ENCODE data around the gene HCN1.

HCN1 gene

GRCh38 chr5:45279109-45279508 is 417.1 kb downstream of the HCN1 start:
- FAIRE-seq = no peak

- no peak for FAIRE-seq
Measured at GRCh38 chr5:45277860-45278259, 418.3 kb downstream of the HCN1 start.

- FAIRE-seq = no peak
Measured at GRCh38 chr5:45274241-45274640, 421.9 kb downstream of the HCN1 start.

GRCh38 chr5:45271626-45272025 is 424.6 kb downstream of the HCN1 start:
- FAIRE-seq = no peak

- FAIRE-seq = no peak
Measured at GRCh38 chr5:45264447-45264846, 431.7 kb downstream of the HCN1 start.

- no peak for FAIRE-seq
Measured at GRCh38 chr5:45262061-45262590, 434.1 kb downstream of the HCN1 start.

- FAIRE-seq = no peak
Measured at GRCh38 chr5:45261125-45261524, 435.1 kb downstream of the HCN1 start.

- no peak for FAIRE-seq
Measured at GRCh38 chr5:45260292-45260691, 435.9 kb downstream of the HCN1 start.

GRCh38 chr5:45252978-45253377 is 443.2 kb downstream of the HCN1 start:
- no peak for FAIRE-seq

- FAIRE-seq = peak; percentile 35
Measured at GRCh38 chr5:45252541-45252940, 443.6 kb downstream of the HCN1 start.

GRCh38 chr5:45225571-45226031 is 470.6 kb downstream of the HCN1 start:
- no peak for FAIRE-seq

GRCh38 chr5:45205403-45205961 is 490.7 kb downstream of the HCN1 start:
- FAIRE-seq = no peak

Data from A204.1 (cell line).